NCI-H187 (cell line): ENCODE measurements around the gene GPR146.

Experiments
- DNase-seq, 2 experiments: peaks; one replicate each; lab custom pipeline; 2025; lab: John Stamatoyannopoulos, UW

Gene GPR146

DNA sequence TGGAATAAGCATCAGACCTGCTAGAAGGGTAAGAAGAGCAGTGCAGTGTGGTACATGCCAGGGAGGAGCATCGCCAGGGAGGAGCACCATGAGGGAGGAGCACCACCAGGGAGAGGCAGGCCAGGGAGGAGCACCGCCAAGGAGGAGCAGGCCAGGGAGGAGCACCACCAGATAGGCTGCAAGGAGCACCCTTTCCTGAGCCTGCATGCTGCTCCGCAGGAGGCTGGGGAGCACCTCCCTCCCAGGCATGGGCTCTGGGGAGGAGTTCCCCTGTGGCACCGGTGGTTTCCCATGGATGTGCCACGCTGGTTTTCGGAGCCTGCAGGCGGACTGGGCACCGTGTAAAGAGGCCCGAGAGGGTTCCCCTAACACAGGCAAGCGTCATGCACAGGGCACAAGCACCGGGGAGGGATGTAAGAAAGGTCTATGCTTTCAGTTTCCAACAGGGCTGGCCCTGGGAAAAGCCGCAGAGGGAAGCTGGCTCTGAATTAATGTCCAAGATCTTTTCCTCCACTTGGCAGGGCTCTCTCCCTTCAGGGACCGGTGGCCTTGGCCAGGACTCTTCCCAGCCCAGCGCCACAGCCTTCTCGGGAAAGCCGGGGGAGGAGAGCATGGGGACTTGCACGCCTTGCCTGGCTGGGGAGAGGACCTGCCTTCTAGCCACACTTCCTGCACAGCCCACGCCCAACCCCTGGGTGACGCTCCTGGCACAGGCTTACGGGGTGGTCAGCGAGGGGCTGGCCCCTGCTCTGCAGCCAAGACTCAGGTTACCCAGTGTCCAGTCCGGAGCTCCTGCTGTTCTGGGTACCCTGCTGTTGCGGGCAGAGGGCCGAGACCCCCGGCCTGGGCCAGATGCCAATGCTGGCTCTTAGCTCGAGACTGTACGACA, 32.1 kb downstream of the GPR146 start:
- no peak for DNase-seq

- no peak for DNase-seq
Observed at GRCh38 chr7:1078519-1078918, 34.2 kb downstream of the GPR146 start.

- no peak for DNase-seq
Observed at GRCh38 chr7:1078985-1079384, 34.6 kb downstream of the GPR146 start.

GRCh38 chr7:1079546-1079945, 35.2 kb downstream of the GPR146 start:
- no peak for DNase-seq

- no peak for DNase-seq
Observed at GRCh38 chr7:1080252-1080920, 36.0 kb downstream of the GPR146 start.

- DNase-seq = no peak
Observed at GRCh38 chr7:1080921-1081255, 36.5 kb downstream of the GPR146 start.

DNA sequence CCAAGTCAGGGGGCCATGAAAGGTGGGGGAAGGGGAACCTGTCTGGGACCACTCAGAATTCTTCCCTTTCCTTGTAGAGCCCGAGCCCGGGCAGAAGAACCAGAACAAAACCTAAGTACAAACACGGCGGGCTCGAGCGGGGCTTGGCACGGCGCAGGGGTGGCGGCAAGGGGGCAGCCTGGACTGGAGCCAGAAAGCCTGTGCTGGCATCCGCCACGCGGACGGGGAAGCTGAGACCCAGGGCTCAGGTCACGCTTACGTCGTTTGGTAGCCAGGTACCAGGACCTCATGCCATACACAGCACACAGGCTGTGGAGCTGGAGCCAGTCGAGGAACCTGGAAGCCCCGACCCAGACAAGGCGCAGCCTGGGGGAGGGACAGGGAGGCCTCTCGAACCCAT, 37.0 kb downstream of the GPR146 start:
- no peak for DNase-seq

DNA sequence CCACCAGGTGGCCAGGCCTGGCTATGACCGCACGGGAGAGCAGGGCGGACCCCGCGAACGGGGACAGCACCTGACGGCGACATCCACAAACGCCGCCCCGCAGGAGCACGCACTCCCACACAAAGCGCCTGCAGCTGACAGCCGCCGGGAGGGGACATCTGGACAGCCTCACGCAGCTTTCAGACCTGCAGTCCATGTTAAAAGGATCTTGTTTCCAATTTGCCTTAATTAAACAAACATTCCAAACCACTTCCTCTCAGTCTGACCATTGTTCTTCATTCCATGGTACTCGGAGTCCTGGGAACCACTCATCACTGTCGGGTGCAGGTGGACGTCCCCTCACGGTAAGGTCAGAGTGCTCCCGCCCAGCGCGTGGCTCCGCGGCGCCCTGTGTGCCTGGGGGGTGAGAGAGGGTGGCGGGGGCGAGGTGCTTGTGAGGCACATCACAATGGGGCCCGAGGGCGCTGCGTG, 37.6 kb downstream of the GPR146 start:
- DNase-seq = no peak

GRCh38 chr7:1083729-1084657, 39.6 kb downstream of the GPR146 start:
- DNase-seq = no peak

- DNase-seq = no peak
Observed at GRCh38 chr7:1085266-1085665, 40.9 kb downstream of the GPR146 start.

DNA sequence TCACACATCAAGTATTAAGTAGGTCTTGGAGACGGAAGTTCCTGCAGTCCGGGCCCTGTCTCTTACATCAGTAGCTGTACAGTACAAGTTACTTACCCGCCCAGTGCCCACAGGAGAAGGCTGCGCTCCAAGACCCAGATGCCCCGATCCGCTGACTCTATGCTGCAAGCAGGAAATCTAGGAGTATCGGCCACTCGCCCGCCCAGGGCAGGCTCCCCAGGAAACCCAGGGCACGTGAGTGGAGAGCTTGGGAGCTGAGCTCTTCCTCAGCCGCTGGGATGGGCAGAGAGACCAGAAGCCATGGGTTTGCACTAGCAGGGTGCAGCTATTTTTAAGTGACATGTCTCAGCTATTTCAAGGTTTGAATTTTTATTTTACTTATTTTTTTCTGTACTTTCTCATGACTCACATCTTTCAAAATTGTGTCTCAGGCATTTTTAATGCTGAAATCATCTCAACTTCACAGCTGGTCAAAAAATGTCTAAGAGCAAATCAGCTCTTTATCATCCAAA, 41.6 kb downstream of the GPR146 start:
- DNase-seq = no peak

DNA sequence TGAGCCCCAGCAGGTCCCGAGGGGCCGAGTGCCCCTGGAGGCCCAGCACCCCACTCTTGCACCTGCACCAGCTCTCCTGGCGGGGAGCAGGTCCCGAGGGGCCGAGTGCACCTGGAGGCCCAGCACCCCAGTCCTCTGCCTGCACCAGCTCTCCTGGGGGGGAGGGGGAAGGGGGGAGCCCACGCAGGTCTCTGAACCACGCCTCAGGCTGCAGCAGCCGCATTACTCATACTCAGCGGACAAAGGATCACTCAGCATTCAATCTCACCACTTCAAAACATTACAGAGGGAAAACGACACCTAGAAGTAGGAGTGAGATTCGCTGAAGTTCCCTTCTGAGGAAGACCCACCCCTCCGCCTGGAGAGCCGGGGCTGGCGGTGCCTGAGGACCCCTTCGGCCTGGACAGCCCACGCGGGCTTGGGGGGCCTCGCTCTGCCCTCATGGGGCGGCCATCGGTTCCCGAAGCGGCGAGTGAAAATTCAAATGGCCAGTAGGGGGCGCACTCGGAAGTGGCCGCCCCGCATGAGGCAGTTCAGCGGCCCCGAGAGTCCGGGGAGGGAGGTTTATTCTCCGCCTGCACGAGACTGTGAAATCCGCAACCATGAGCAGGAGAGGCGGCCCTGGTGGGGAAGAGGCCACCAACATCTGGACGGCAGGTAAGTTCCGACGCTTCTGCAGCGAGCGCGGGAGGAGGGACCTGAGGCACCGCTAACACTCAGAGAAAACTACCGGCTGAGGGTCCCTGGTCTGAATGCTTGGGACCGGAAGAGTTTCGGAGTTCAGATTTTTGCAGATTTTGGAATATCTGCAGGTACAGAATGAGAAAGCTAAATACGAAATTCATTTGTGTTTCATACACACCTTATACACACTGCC, 42.5 kb downstream of the GPR146 start:
- DNase-seq = no peak

GRCh38 chr7:1087465-1087814, 43.1 kb downstream of the GPR146 start:
- no peak for DNase-seq

DNA sequence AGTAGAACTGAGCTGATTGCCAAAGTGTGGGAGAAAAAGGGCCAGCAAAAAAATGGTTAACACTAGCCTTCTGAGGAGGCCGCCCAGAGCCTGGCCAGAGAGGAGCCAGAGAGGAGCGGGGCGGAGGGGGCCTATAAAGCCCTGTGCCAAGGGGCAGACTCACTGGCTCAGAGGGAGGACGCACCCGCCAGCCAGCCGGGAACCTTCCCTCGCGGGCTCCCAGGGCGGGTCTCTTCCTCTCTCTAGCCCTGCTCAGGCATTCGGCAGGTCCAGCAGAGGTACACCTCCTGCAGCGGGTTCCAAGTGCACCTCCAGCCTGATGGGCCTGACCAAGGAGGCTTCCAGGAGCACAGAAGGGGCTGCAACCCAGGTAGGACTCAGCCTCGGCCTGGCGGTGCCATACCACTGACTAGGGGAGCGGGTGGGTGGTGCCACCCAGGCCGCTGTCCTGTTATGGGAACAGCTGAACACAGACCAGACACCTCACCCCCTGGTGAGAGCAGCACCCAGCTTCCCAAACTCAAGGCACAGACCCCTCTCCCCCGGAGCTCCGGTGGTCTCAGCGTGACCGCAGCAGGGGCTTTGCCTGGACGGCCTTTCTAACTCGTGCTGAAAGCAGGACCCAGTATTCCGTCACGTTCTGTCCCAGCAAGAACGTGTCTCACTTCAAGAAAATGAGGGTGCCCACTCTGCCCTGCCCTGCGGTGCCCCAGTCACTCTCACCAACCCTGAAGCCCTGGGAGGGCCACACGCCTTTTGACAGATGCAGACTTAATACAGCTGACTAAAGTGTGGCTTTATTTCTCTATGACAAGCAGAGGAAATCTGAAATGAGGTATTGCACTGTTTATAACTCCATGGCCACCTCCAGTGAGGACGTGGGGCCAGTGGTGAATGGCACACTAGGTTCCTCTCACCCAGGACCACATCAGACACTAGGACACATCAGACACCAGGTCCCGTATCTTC, 43.9 kb downstream of the GPR146 start, which contains the start of gene GPER1:
Gene GPER1, plus strand, starts transcription at position 162 of the 969 bp plus-strand sequence. CDS start 3,616 bp downstream, outside the sequence.
- no peak for DNase-seq

DNA sequence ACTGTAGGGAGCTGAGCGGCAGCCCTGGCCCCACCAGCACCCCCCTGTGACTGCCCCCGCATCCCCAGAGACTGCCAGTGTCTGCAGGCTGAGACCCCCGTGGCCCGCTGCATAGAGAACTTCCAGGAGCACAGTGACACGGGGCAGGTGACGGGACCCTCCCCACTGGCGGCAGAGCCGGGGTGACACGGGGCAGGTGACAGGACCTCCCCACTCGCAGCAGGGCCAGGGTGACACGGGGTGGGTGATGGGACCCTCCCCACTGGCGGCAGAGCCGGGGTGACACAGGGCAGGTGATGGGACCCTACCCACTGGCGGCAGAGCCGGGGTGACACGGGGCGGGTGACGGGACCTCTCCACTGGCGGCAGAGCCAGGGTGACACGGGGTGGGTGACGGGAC, 45.9 kb downstream of the GPR146 start:
- DNase-seq = no peak

GRCh38 chr7:1090686-1091643, 46.6 kb downstream of the GPR146 start:
- DNase-seq = no peak

GRCh38 chr7:1091644-1092027, 47.3 kb downstream of the GPR146 start:
- no peak for DNase-seq

- DNase-seq = no peak
Observed at GRCh38 chr7:1092161-1092632, 47.9 kb downstream of the GPR146 start.
